Measurements from ENCODE around the gene AK9. TPM values are rescaled to one million over a fixed set of nuclear protein-coding genes. Genes with fewer than 3 reads are reported as not detected.

AK9 gene
- polyA plus RNA-seq, 2 of the 4 experiments (the other 2 are of a cell fraction): 2.2 to 4.7 TPM

DNA sequence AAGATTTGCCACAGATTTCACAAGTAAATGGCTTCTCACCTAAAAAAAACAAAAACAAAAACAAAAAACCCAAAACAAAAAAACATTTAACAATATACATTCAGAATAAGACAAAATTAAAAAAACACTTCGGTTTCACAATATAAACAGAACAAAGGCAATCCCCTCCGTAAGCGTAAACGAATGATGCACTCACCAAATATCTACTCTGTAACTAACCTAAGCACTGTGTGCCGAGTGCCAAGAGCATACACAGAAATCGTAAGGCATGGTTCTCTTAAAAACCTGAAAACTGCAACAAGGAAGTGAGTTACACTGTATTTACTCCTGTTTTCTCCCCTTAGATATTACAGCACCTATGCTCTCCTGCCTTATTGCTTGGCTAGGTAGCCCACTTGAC lies 223.3 kb downstream of the AK9 start (continued):
- TF ChIP-seq, protein P1, sequence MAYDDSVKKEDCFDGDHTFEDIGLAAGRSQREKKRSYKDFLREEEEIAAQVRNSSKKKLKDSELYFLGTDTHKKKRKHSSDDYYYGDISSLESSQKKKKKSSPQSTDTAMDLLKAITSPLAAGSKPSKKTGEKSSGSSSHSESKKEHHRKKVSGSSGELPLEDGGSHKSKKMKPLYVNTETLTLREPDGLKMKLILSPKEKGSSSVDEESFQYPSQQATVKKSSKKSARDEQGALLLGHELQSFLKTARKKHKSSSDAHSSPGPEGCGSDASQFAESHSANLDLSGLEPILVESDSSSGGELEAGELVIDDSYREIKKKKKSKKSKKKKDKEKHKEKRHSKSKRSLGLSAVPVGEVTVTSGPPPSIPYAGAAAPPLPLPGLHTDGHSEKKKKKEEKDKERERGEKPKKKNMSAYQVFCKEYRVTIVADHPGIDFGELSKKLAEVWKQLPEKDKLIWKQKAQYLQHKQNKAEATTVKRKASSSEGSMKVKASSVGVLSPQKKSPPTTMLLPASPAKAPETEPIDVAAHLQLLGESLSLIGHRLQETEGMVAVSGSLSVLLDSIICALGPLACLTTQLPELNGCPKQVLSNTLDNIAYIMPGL (CRISPR knock-in tag; IDR thresholded peaks at IDR 0.05; ENCODE audit: borderline replicate concordance): no peak
- TF ChIP-seq NFE2L2 (conservative IDR thresholded peaks at IDR 0.05; ENCODE audit: low read length) (no peak), RCOR1 (IDR thresholded peaks at IDR 0.05; ENCODE audit: low read depth, low read length) (no peak)

DNA sequence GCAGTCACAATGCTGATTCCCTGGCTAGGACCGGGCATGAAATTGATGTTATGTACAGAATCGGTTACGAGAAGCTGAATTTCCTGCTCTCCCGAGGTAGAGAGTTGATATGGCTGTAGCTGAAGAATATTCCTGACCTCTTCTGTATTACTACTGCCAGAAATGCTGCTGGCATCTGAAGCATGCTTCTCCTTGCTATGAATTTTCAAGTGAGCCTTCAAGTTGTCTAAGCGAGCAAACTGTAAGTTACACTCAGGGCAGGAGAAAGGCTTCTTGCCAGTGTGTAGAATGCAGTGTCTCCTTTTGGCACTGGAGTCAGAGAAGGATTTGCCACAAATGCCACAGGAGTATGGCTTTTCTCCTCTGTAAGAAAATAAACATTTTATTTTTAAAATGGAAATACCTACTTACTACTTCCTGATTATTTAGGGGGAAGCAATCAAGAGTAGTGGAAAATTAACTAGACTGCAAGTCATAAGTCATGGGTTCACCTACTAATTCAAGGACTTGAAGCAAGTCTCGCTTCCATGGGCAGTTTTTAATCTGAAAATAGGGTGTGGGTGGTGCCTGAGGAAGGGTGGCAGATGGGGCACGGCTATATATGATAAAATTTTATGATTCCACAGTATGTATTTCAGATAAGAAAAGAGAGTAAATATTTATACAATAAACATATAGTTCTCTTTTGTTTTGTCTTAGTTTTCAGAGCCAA lies 224.6 kb downstream of the AK9 start:
- FAIRE-seq: no peak
- no peak overlapping the region for H3K27ac ChIP-seq
- H3K4me2 ChIP-seq: no peak overlapping the region
- ChIA-PET POLR2A (no interaction called here), CTCF (interaction anchor here (1.0 kb wide), 1 partner anchor 16 kb away, joined by 3 read pairs; no protein-coding TSS in a partner anchor)
- no peaks in the 10 kb centered on the region for H3K9me3 ChIP-seq
- no peaks in the 10 kb centered on the region for H3K4me1 ChIP-seq
- no peak overlapping the region for H3K4me3 ChIP-seq
- ATAC-seq: no peak
- no peak for TF ChIP-seq TFCP2L1 (CRISPR knock-in tag; IDR thresholded peaks at IDR 0.05)
- TF ChIP-seq HOXA7 (CRISPR knock-in tag; IDR thresholded peaks at IDR 0.05): no peak
- TF ChIP-seq, protein P1 (CRISPR knock-in tag; IDR thresholded peaks at IDR 0.05; ENCODE audit: borderline replicate concordance): no peak
- no peak for TF ChIP-seq HDAC2 (IDR thresholded peaks at IDR 0.05)
- TF ChIP-seq, protein P2, sequence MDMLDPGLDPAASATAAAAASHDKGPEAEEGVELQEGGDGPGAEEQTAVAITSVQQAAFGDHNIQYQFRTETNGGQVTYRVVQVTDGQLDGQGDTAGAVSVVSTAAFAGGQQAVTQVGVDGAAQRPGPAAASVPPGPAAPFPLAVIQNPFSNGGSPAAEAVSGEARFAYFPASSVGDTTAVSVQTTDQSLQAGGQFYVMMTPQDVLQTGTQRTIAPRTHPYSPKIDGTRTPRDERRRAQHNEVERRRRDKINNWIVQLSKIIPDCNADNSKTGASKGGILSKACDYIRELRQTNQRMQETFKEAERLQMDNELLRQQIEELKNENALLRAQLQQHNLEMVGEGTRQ (IDR thresholded peaks at IDR 0.05): no peak
- TF ChIP-seq POLR2AphosphoS2 (conservative IDR thresholded peaks at IDR 0.05; ENCODE audit: low read length): no peak
- DNase-seq (ENCODE audit: low read depth in 1 of 2, low spot score in 1 of 2): no peak
- 92% methylated on average over 7 of the region's 7 CpGs for WGBS (ENCODE audit: missing lambda C conversion rate)

DNA sequence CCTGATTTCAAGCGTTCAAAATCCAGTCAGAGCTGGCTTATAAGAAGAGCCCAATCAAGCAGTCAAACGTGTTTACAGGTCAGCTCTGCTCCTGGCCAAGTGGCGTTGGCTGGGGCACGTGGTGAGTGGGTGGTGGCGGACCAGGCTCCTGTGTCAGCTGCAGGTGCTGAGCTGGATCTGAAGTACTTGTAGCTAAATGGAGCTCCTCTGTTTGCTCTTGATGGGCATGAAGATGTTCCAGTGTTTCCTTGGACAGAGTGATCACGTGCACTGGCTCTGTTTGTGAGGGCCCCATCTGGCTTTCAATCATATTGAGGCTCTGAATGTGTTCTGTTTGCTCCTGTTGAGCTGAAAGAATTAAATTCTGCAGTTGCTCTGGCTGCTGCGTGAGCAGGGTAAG lies 225.2 kb downstream of the AK9 start:
- Histone ChIP-seq H3K4me2 (no peak overlapping the region), H3K4me3 (no peak overlapping the region), H3K4me1 (no peaks in the 10 kb centered on the region), H3K27ac (no peak overlapping the region), H3K9me3 (no peaks in the 10 kb centered on the region)
- DNase-seq (ENCODE audit: low read depth in 1 of 2, low spot score in 1 of 2): no peak
- FAIRE-seq: no peak
- POLR2A ChIA-PET: no interaction called here
- 77% methylated on average over 4 of the region's 7 CpGs for WGBS (ENCODE audit: missing lambda C conversion rate)
- TF ChIP-seq FOXS1 (CRISPR knock-in tag; IDR thresholded peaks at IDR 0.05) (no peak), HOXB5 (CRISPR knock-in tag; IDR thresholded peaks at IDR 0.05) (no peak), CHD4 (IDR thresholded peaks at IDR 0.05; ENCODE audit: borderline replicate concordance) (no peak), KDM1A (IDR thresholded peaks at IDR 0.05; ENCODE audit: low read depth) (no peak), NFE2L2 (conservative IDR thresholded peaks at IDR 0.05; ENCODE audit: low read length) (no peak), CBX2 (IDR thresholded peaks at IDR 0.05; ENCODE audit: borderline replicate concordance, low read depth) (no peak), HEYL (CRISPR knock-in tag; IDR thresholded peaks at IDR 0.05) (no peak)
- TF ChIP-seq, protein P2 (IDR thresholded peaks at IDR 0.05): no peak
- no peak for ATAC-seq
- CTCF ChIA-PET: interaction anchor here (1.0 to 1.2 kb wide), 2 partner anchors 16 to 24 kb away, joined by 3 read pairs; no protein-coding TSS in a partner anchor

All from A549 (cell line).